ENCODE data around the gene PP2D1. TPM values are rescaled to one million over a fixed set of nuclear protein-coding genes. Genes with fewer than 3 reads are reported as not detected.

Gene PP2D1
- total and polyA plus RNA-seq, 9 of the 15 experiments (the other 6 are each of a cell fraction or from before 2014, with no cell fraction given): 0.07 to 0.10 TPM; not detected in 7

DNA sequence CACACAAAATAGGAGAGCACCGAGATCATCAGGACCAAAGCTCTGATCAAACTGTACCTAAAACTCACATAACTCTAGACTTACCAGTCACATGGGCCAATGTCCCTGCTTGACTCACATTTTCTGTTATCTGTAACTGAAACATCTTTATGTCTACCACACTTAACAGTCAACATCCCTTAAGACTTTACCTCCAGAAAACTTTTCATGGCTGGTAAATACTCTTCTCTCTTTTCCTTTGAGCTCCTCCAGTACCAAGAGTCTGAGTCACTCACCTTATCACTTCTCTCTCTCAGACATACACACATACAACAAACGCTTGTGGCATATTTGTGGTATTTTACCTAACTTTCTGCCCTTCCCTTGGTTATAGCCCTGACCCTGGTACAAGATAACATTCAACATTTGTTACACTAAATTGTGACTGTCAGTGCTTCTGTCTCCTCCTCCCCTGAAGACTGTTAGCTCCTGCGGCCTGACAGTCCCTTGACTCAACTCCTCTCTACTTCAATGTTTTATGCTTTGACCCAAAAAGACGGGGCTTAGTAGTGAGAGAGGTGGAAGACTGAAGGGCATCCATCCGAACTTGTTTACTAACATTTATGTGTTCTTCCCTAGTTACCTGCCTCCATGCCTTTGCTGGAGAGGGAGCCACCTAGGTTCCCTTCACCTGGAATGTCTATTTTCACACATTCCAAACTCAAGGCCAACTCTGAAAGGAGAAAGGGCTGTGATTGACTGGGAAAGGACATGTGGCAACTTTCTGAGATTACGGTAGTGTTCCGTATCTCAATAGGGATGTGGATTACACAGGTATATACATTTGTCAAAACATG lies 74.4 kb downstream of the PP2D1 start (continued):
- TF ChIP-seq RBM14 (IDR thresholded peaks at IDR 0.05; ENCODE audit: borderline replicate concordance, insufficient read depth, low read depth, low read length): no peak
- TF ChIP-seq PCBP2 (IDR thresholded peaks at IDR 0.05; ENCODE audit: low read depth, low read length, poor library complexity, severe bottlenecking): no peak
- TF ChIP-seq, protein P1, sequence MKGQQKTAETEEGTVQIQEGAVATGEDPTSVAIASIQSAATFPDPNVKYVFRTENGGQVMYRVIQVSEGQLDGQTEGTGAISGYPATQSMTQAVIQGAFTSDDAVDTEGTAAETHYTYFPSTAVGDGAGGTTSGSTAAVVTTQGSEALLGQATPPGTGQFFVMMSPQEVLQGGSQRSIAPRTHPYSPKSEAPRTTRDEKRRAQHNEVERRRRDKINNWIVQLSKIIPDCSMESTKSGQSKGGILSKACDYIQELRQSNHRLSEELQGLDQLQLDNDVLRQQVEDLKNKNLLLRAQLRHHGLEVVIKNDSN (CRISPR knock-in tag; IDR thresholded peaks at IDR 0.05): peak; percentile 69
- TF ChIP-seq ARID2 (IDR thresholded peaks at IDR 0.05): no peak
- peak; percentile 85 for TF ChIP-seq SOX6 (IDR thresholded peaks at IDR 0.05)
- no peak for TF ChIP-seq SRSF3 (IDR thresholded peaks at IDR 0.05; ENCODE audit: insufficient read depth, low read length)
- TF ChIP-seq KDM2B (CRISPR knock-in tag; IDR thresholded peaks at IDR 0.05): no peak
- no peak for TF ChIP-seq ZNF444 (CRISPR knock-in tag; IDR thresholded peaks at IDR 0.05)
- no peak for TF ChIP-seq DDX20 (tag; IDR thresholded peaks at IDR 0.05; ENCODE audit: low read depth)
- peak; percentile 66; the same call in 1 of the 2 replicates for TF ChIP-seq MEF2D (tag; conservative IDR thresholded peaks at IDR 0.05; ENCODE audit: low read depth)
- no peak for TF ChIP-seq ZNF57 (CRISPR knock-in tag; IDR thresholded peaks at IDR 0.05)
- TF ChIP-seq NR1H2 (CRISPR knock-in tag; IDR thresholded peaks at IDR 0.05): no peak
- TF ChIP-seq PTBP1 (IDR thresholded peaks at IDR 0.05; ENCODE audit: low read depth, low read length): no peak
- TF ChIP-seq CHD4 (IDR thresholded peaks at IDR 0.05; ENCODE audit: insufficient read depth, insufficient replicate concordance, low read depth, low read length, poor library complexity, severe bottlenecking): no peak
- TF ChIP-seq CEBPG (CRISPR knock-in tag; IDR thresholded peaks at IDR 0.05): no peak
- no peak for TF ChIP-seq CEBPG (tag; conservative IDR thresholded peaks at IDR 0.05 in 1 of 2, IDR thresholded peaks at IDR 0.05 in 1 of 2)
- TF ChIP-seq, protein P2, sequence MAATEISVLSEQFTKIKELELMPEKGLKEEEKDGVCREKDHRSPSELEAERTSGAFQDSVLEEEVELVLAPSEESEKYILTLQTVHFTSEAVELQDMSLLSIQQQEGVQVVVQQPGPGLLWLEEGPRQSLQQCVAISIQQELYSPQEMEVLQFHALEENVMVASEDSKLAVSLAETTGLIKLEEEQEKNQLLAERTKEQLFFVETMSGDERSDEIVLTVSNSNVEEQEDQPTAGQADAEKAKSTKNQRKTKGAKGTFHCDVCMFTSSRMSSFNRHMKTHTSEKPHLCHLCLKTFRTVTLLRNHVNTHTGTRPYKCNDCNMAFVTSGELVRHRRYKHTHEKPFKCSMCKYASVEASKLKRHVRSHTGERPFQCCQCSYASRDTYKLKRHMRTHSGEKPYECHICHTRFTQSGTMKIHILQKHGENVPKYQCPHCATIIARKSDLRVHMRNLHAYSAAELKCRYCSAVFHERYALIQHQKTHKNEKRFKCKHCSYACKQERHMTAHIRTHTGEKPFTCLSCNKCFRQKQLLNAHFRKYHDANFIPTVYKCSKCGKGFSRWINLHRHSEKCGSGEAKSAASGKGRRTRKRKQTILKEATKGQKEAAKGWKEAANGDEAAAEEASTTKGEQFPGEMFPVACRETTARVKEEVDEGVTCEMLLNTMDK (IDR thresholded peaks at IDR 0.05; ENCODE audit: borderline replicate concordance, insufficient read depth, low read depth, low read length, poor library complexity, severe bottlenecking): no peak
- TF ChIP-seq BCL6 (CRISPR knock-in tag; IDR thresholded peaks at IDR 0.05): no peak
- TF ChIP-seq HCFC1 (IDR thresholded peaks at IDR 0.05; ENCODE audit: low read depth, low read length): no peak
- TF ChIP-seq ZNF12 (CRISPR knock-in tag; IDR thresholded peaks at IDR 0.05): no peak
- TF ChIP-seq, protein P3, sequence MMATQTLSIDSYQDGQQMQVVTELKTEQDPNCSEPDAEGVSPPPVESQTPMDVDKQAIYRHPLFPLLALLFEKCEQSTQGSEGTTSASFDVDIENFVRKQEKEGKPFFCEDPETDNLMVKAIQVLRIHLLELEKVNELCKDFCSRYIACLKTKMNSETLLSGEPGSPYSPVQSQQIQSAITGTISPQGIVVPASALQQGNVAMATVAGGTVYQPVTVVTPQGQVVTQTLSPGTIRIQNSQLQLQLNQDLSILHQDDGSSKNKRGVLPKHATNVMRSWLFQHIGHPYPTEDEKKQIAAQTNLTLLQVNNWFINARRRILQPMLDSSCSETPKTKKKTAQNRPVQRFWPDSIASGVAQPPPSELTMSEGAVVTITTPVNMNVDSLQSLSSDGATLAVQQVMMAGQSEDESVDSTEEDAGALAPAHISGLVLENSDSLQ (IDR thresholded peaks at IDR 0.05): peak; percentile 87
- no peak for TF ChIP-seq ZNF165 (CRISPR knock-in tag; IDR thresholded peaks at IDR 0.05; ENCODE audit: borderline replicate concordance)
- TF ChIP-seq KAT2B (IDR thresholded peaks at IDR 0.05; ENCODE audit: low read depth, low read length): no peak
- no peak for TF ChIP-seq POLR2A (conservative IDR thresholded peaks at IDR 0.05)
- TF ChIP-seq, protein P4, sequence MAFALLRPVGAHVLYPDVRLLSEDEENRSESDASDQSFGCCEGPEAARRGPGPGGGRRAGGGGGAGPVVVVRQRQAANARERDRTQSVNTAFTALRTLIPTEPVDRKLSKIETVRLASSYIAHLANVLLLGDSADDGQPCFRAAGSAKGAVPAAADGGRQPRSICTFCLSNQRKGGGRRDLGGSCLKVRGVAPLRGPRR (CRISPR knock-in tag; IDR thresholded peaks at IDR 0.05): no peak
- no peak for TF ChIP-seq SIN3B (IDR thresholded peaks at IDR 0.05; ENCODE audit: low read depth)

Data from K562 (cell line).